Middle frontal gyrus (tissue), 1 donor: Measurements from ENCODE around the gene EWSR1.

Experiments
- DNase-seq: peaks from one replicate; pipeline ENCODE4 v3.0.0-alpha.2; 2015; ENCODE audit warnings: low spot score; ENCODE audit errors: extremely low spot score

The EWSR1 gene

DNA sequence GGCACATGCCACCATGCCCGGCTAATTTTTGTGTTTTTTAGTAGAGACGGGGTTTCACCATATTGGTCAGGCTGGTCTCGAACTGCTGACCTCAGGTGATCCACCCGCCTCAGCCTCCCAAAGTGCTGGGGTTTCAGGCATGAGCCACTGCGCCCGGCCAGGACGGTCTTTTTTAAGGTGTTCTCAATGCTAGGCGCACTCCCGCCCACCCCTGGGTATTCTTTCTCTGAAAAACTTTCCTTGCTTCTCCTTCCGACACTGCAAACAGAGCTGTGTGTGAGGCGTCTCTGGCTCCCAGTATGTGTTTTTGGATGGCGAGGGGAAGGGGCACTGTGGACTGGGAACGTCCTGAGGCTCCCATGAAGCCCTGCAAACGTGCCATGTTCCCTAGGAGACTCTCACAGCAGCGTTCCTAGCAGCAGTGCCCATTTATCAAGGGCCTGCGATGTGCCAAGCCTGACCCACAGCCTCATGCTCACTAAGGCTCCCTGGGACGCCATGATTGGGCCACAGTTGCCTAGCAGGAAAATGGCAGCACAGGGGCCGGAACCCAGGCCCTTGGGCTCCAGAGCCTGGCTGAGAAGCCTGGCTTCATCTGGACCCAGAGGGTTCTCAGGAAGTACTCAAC, 49.9 kb downstream of the EWSR1 start:
- no peak for DNase-seq

- no peak for DNase-seq
Measured at GRCh38 chr22:29319072-29319471, 51.0 kb downstream of the EWSR1 start.

GRCh38 chr22:29320546-29320945, 52.5 kb downstream of the EWSR1 start:
- no peak for DNase-seq

DNA sequence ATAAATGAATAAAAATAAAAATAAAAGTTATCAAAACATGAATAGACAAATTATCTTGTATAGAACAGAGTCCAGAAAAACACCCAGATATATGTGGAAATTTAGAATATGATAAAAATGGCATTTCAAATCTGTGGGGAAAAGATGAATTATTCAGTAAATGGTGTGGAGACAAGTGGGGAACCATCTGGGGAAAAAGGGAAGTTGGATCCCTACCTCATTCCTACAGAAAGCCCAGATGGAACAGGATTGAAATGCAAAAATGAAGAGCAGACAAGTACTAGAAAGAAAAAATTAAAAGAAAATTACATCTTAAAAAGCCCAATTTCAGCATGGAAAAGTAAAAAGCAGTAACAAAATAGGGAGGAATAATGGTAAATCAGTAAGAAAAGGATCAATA, 55.6 kb downstream of the EWSR1 start:
- no peak for DNase-seq

DNA sequence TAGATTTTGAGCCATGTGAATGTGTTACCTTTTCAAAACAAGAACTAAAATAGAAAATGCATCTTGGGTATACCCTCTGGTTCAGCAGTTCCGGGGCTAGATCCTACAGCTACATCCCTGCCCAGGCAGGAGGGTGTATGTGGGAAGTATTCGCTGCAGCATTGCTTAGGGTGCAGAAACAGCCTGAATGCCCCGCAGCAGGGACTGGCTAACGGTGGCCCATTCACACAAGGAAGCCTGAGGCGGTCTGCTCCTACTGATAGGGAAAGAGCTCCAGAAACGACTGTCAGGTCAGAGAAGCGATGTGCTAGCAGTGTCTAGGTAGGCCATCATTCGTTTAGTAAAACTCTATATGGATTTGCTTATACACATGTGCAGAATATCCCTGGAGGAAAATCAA, 57.3 kb downstream of the EWSR1 start:
- no peak for DNase-seq

- no peak for DNase-seq
Measured at GRCh38 chr22:29325785-29326315, 57.8 kb downstream of the EWSR1 start.

- no peak for DNase-seq
Measured at GRCh38 chr22:29326481-29326880, 58.4 kb downstream of the EWSR1 start.

- no peak for DNase-seq
Measured at GRCh38 chr22:29327089-29327764, 59.2 kb downstream of the EWSR1 start.

DNA sequence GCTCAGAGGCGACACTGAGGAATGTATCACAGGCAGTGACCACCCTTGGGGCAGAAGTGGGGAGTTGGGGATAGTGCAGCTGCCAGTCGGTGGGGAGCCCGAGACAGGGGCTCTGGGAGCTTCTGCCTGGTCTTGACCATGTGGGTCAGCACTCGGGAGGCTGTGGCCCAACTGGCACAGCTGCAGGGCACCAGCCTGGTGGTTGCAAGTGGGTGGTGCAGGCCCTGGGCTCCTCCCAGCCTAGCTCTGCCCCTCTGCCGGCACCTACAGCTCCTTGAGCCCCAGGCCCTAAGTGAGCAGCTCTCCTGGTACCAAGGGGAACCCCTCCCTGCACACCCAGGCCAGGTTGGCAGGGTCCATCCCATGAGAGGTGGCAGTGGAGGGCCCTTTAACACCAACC, 60.0 kb downstream of the EWSR1 start:
- DNase-seq = no peak

DNA sequence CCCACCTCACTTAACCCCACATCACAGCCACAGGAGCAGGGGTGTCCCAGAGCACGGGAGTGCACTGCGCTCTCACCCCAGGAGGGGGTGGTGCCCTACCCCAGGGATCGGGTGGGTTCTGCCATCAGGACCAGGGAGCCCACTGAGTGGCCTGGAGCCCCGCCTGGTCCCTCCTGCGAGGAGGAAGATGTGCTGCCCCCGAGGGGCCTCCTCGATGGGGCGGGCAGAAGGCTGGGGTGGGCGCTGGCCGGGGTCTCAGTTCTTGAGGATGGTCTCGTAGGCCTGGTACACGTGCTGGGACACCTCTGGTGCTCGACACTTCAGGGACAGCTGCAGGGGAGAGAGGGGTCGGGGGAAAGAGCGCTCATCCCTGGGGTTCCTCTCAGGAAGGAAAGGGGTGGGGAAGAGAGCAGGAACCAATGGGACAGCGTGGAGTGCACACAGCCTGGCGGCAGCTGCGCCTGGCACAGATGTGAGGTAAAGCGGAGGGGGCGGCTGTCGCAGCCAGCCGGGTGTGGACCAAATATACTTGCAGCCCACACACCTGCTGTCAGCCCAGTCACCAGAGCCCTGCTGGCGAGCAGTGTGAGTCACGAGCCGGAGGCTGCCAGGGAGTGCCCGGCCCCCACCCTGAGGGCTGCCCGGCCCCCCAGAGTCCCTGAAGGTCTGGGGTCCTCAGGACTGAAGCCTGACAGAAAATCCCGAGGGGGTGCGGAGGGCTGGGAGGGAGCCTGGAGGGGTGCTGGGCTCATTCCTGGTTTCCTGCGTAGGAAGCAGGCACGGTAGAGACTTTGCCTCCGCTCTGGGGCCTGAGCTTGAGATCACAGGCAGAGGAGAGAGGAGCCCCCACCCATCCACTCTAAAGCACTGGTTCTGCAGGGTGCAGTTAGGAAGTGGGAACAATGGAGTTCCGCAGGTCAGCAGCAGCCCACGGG, 60.8 kb downstream of the EWSR1 start:
- peak; percentile 60 for DNase-seq

DNA sequence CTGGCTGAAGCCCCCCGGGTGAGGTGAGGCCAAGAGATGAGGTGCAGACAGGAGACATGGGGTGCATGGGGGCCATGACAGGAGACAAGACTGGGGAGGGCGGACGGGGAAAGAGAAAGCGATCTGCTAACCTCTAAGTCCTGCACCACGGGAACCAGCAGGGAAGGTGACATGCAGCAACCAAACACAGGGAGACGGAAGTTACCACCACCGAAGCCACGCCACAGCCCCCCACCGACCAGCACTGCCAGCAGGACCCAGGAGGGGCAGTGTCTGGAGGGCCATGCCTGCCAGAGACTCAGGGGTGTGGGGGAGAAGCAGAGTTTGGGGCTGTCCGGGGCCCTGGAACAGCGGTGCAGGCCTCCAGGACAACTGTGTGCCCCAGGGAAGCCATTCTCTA, 61.5 kb downstream of the EWSR1 start:
- no peak for DNase-seq

- no peak for DNase-seq
Measured at GRCh38 chr22:29330291-29330690, 62.2 kb downstream of the EWSR1 start.

- no peak for DNase-seq
Measured at GRCh38 chr22:29330753-29331152, 62.7 kb downstream of the EWSR1 start.

GRCh38 chr22:29331213-29331612, 63.1 kb downstream of the EWSR1 start:
- DNase-seq = no peak

GRCh38 chr22:29331658-29332300, 63.7 kb downstream of the EWSR1 start:
- no peak for DNase-seq

- no peak for DNase-seq
Measured at GRCh38 chr22:29332886-29333496, 64.9 kb downstream of the EWSR1 start.

DNA sequence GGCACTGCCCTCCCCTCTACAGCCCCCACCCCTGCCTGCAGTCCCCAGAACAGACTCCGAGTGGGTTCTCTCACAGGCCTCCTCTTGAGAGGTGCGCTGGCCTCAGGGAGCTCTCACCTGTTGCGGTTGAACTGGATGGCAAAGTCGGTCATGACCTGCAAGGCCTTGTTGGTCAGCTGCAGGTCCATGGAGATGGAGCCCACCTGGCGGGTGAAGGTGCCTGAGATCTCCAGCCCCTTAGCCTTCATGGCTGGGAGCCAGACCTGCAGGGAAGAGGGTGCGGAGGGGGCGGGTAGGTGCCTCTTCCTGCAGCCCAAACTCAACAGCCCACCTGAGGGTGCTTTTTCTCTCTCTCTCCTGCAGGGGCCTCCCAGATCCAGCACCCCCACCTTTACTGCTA, 66.1 kb downstream of the EWSR1 start:
- DNase-seq = no peak

- no peak for DNase-seq
Measured at GRCh38 chr22:29334696-29335344, 66.8 kb downstream of the EWSR1 start.

DNA sequence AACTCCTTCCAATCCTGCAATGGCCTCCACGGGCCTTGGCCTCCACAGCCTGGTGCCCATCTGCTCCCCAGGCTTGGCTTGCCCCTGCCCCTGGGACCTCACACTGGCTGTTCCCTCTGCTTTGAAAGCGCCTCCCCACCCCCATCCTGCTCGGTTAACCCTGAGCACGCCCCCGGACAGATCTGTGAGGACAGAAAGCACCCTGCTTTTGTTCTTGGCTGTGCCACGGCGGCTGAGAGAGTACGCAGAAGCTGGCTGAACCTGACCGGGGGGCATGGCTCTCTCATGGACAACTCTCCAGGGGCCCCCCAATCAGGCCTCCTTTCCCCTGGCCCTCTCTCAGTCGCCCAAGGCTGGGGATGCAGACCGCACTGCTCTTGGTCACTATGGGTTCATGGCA, 67.6 kb downstream of the EWSR1 start:
- DNase-seq = no peak

DNA sequence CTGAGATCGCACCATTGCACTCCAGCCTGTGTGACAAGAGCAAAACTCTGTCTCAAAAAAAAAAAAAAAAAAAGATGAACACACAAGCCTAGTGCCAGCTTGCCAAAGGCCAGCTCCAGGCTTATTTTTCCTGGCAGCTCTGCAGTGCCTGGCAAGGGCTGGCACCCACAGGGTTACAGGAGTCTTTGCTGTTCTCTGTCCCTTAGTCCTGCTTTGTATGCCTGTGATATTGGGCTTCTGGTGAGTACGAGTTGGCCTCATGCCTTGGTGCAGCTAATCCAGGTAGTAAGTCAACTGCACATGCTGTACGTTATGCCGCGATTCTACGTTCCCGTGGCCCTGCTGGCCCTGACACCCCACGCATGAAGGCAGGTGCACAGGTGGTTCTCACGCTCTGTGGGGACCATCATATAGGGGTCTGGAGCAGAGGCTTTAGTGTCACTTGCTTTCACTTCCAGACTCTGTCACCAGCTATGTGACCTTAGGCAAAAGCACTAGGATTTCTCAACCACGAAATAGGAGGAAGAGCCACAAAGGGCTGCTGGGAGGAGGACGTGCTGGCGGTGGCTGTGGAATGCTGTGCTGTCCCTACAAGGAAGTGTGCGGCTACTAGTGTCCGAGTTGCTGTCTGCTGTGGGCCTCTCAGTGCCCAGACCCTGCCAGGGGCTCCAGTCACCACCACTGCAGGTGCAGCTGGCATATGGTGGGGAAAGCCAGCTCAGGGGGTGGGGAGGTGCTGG, 68.9 kb downstream of the EWSR1 start:
- no peak for DNase-seq
